RWPE2 (cell line): ENCODE results near the gene GPR22.

Source experiments
- ATAC-seq: fragments of 200-7000 bp; cut with Tn5 transposase; 3 replicates; pipeline ENCODE4 v1.9.1; 2021; ENCODE audit warnings: low read depth
- DNase-seq: peaks from one replicate; pipeline ENCODE4 v3.0.0-alpha.2; 2020; ENCODE audit warnings: low spot score
- H3K27ac ChIP-seq: fragments of 450-650 bp; 2 replicates; pipeline ENCODE4 v1.5.1; 2017; ENCODE audit warnings: mild to moderate bottlenecking; ENCODE audit not compliant: poor library complexity, severe bottlenecking
- H3K27me3 ChIP-seq: fragments of 250-450 bp; sonication (Bioruptor Pico); 2 replicates; pipeline ENCODE4 v1.5.1; 2021; ENCODE audit warnings: mild to moderate bottlenecking, moderate library complexity; ENCODE audit not compliant: insufficient read depth, poor library complexity, severe bottlenecking
- H3K36me3 ChIP-seq: fragments of 250-450 bp; sonication (Bioruptor Pico); 2 replicates; pipeline ENCODE4 v1.5.1; 2020; ENCODE audit warnings: low read depth, mild to moderate bottlenecking, moderate library complexity
- H3K4me1 ChIP-seq: fragments of 250-450 bp; sonication (Bioruptor Pico); 2 replicates; pipeline ENCODE4 v1.5.1; 2021; ENCODE audit warnings: mild to moderate bottlenecking, moderate library complexity; ENCODE audit not compliant: insufficient read depth, poor library complexity, severe bottlenecking
- H3K4me3 ChIP-seq: fragments of 250-450 bp; sonication (Bioruptor Pico); 2 replicates; pipeline ENCODE4 v1.5.1; 2021; ENCODE audit warnings: mild to moderate bottlenecking, moderate library complexity; ENCODE audit not compliant: severe bottlenecking
- H3K9me3 ChIP-seq: fragments of 250-450 bp; sonication (Bioruptor Pico); 2 replicates; pipeline ENCODE4 v1.5.1; 2021; ENCODE audit warnings: mild to moderate bottlenecking, moderate library complexity; ENCODE audit not compliant: severe bottlenecking
- TF ChIP-seq, protein P1 (sequence below): fragments of 450-650 bp; IDR thresholded peaks from one replicate; pipeline ENCODE4 v1.5.1; 2017; ENCODE audit warnings: mild to moderate bottlenecking, moderate library complexity; ENCODE audit not compliant: poor library complexity, severe bottlenecking

GPR22 gene

DNA sequence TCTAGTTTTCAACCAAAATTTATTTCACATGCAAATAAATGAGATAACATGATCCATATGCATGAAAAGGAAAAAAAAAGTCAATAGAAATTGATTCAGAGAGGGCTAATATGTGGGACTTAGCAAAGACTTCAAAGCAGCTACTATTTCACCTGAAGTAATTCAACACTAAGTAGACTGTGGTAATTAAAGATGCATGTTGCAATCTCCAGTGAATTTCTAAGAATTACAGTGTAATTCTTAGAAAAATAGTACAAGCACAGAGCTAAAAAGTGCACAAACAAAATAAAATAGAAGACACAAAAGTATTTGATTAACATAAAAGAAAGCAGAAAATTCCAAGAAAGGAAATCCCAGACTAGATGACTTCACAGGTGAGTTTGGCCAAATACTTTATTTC lies 25.7 kb downstream of the GPR22 start:
- no peaks in the 10 kb centered on the region for H3K27me3 ChIP-seq
- no peaks in the 10 kb centered on the region for H3K36me3 ChIP-seq
- ATAC-seq (no peak), DNase-seq (no peak)
- H3K9me3 ChIP-seq, result no peaks in the 10 kb centered on the region
- TF ChIP-seq, protein P1, sequence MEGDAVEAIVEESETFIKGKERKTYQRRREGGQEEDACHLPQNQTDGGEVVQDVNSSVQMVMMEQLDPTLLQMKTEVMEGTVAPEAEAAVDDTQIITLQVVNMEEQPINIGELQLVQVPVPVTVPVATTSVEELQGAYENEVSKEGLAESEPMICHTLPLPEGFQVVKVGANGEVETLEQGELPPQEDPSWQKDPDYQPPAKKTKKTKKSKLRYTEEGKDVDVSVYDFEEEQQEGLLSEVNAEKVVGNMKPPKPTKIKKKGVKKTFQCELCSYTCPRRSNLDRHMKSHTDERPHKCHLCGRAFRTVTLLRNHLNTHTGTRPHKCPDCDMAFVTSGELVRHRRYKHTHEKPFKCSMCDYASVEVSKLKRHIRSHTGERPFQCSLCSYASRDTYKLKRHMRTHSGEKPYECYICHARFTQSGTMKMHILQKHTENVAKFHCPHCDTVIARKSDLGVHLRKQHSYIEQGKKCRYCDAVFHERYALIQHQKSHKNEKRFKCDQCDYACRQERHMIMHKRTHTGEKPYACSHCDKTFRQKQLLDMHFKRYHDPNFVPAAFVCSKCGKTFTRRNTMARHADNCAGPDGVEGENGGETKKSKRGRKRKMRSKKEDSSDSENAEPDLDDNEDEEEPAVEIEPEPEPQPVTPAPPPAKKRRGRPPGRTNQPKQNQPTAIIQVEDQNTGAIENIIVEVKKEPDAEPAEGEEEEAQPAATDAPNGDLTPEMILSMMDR, result no peak
- H3K4me3 ChIP-seq, result no peak overlapping the region
- H3K4me1 ChIP-seq, result peaks cover 13% of the 10 kb centered on the region
- no peak overlapping the region for H3K27ac ChIP-seq

DNA sequence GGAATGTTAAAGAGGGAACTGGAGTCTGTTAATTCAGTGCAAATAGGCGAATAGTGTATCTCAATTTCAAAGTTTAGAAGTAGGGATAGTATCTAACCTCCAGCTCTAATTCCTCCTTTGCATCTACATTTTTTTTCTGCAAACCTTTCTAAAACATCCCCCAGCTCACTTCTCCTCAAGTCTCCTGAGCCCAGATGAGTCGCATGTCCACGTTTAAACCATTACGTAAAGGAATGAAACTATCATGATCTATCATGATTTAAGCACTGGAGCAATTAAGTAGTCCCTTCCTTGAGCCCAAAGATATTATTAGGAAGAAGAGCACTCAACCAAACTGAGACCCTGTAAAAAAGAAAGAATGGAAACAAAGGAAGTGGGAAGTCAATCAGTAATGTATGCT lies 29.9 kb downstream of the GPR22 start:
- H3K36me3 ChIP-seq, result no peaks in the 10 kb centered on the region
- TF ChIP-seq, protein P1, result no peak
- ATAC-seq (no peak), DNase-seq (no peak)
- peaks cover 7% of the 10 kb centered on the region for H3K4me1 ChIP-seq
- no peaks in the 10 kb centered on the region for H3K27me3 ChIP-seq
- no peaks in the 10 kb centered on the region for H3K9me3 ChIP-seq
- H3K27ac ChIP-seq, result no peak overlapping the region
- H3K4me3 ChIP-seq, result no peak overlapping the region

DNA sequence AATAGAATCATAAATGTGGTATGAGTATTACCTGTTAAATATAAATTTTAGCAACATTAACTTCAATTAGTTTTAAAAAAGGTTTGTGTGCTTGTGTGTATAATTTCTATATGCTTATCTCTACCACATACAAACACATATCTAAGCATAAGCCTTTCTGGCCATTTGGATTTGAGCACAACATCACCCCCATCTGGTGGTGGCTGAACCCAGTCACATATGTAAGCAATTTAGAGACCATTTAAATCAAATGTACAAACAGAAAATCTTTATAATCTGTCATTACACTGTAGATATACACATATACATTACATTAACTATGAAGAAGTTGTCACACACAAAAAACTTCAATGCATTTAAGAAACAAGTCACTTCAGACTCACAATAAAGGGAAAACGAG lies 31.7 kb downstream of the GPR22 start:
- DNase-seq (no peak), ATAC-seq (no peak)
- Histone ChIP-seq H3K27ac (no peak overlapping the region), H3K9me3 (no peaks in the 10 kb centered on the region), H3K27me3 (no peaks in the 10 kb centered on the region), H3K4me3 (no peak overlapping the region), H3K36me3 (no peaks in the 10 kb centered on the region), H3K4me1 (peaks cover 9% of the 10 kb centered on the region)
- TF ChIP-seq, protein P1, result peak; percentile 33

DNA sequence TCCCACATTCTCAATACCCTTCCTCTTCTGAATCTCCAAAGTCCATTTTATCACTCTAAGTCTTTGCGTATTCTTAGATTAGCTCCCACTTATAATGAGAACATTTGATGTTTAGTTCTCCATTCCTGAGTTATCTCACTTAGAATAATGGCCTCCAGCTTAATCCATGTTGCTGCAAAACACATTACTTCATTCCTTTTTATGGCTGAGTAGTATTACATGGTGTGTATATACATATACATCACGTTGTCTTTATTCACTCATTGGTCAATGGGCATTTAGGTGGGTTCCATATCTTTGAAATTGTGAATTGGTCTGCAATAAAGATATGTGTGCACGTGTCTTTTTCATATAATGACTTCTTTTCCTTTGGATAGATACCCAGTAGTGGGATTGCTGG lies 32.3 kb downstream of the GPR22 start:
- Histone ChIP-seq H3K27me3 (no peaks in the 10 kb centered on the region), H3K36me3 (no peaks in the 10 kb centered on the region), H3K27ac (no peak overlapping the region), H3K4me1 (peaks cover 15% of the 10 kb centered on the region), H3K4me3 (no peak overlapping the region), H3K9me3 (no peaks in the 10 kb centered on the region)
- TF ChIP-seq, protein P1, result no peak
- ATAC-seq (no peak), DNase-seq (no peak)

DNA sequence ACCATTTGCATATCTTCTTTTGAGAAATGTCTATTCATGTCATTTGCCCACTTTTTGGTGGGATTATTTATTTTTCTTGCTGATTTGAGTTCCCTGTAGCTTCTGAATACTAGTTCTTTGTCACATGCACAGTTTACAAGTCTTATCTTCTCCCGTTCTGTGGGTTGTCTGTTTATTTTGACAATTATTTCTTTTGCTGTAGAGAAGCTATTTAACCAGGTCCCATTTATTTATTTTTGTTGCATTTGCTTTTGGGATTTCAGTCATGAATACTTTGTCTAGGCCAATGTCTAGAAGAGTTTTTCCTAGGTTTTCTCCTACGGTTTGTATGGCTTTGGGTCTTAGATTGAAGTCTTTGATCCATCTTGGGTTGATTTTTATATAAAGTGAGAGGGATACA lies 32.9 kb downstream of the GPR22 start:
- ATAC-seq, result no peak
- Histone ChIP-seq H3K27me3 (no peaks in the 10 kb centered on the region), H3K27ac (no peak overlapping the region), H3K9me3 (no peaks in the 10 kb centered on the region), H3K4me1 (peaks cover 15% of the 10 kb centered on the region), H3K36me3 (no peaks in the 10 kb centered on the region), H3K4me3 (no peak overlapping the region)
- TF ChIP-seq, protein P1, result no peak
- DNase-seq, result no peak
